Vagina (tissue), 2 donors: ENCODE measurements around the gene DDA1. TPM values are rescaled to one million over a fixed set of nuclear protein-coding genes. Genes with fewer than 3 reads are reported as not detected.

Experiments used
- DNase-seq, 2 donors: peaks; one replicate each; pipeline ENCODE4 v3.0.0-alpha.2; 2017; ENCODE audit errors: extremely low spot score in 2 of 2
- H3K27ac ChIP-seq: fragments of 200-600 bp; sonication (generic); one replicate; pipeline ENCODE4 v1.5.1; 2019
- H3K27me3 ChIP-seq: fragments of 200-600 bp; sonication (generic); one replicate; pipeline ENCODE4 v1.5.1; 2019
- H3K36me3 ChIP-seq, 2 donors: fragments of 200-600 bp; sonication (generic); one replicate each; pipeline ENCODE4 v1.5.1; 2017 to 2019
- H3K4me1 ChIP-seq: fragments of 200-600 bp; sonication (generic); one replicate; pipeline ENCODE4 v1.5.1; 2019
- H3K4me3 ChIP-seq, 2 donors: fragments of 200-600 bp; sonication (generic); 1 replicate in 1 of 2; 2 replicates in 1 of 2; pipeline ENCODE4 v1.5.1; 2016 to 2019
- H3K9me3 ChIP-seq: fragments of 200-600 bp; sonication (generic); one replicate; pipeline ENCODE4 v1.5.1; 2019
- CTCF ChIP-seq, 3 experiments: fragments of 450-650 bp in 2 of 3; fragments of 200-600 bp in 1 of 3; sonication (generic) in 1 of 3; IDR thresholded peaks; one replicate each; pipeline ENCODE4 v1.5.1; 2017 to 2019; ENCODE audit warnings: antibody characterized with exemption in 3 of 3, mild to moderate bottlenecking in 2 of 3, moderate library complexity in 2 of 3
- POLR2A ChIP-seq, 2 donors: fragments of 450-650 bp; IDR thresholded peaks; one replicate each; pipeline ENCODE4 v1.6.1; 2017; ENCODE audit warnings: antibody characterized with exemption in 2 of 2, mild to moderate bottlenecking in 2 of 2, moderate library complexity in 2 of 2
- POLR2AphosphoS5 ChIP-seq, 2 donors: sonication (generic); formaldehyde crosslinking; IDR thresholded peaks; one replicate each; pipeline ENCODE4 v1.9.0; 2017; ENCODE audit warnings: antibody characterized with exemption in 2 of 2, mild to moderate bottlenecking in 2 of 2, low read depth in 1 of 2; ENCODE audit not compliant: insufficient read depth in 1 of 2
- intact Hi-C: fragments of 100-400 bp; cut with DNase I; formaldehyde crosslinking; loops from one replicate; pipeline ENCODE4 v1.15.1; 2023
- total RNA-seq: library from RNA; depleted of rRNA; stranded (reverse); fragments of >200 nt; gene quantifications from one replicate; pipeline ENCODE4 v1.2.3, GENCODE V29; 2016

The DDA1 gene
- total RNA-seq, 1 donor from 2014 or later: 12.0 TPM

GRCh38 chr19:17365361-17365760, 56.0 kb downstream of the DDA1 start:
- H3K27me3 ChIP-seq: no peaks in the 10 kb centered on the region
- H3K4me3 ChIP-seq: no peak overlapping the region
- TF ChIP-seq CTCF (IDR thresholded peaks at IDR 0.05) (no peak), POLR2AphosphoS5 (IDR thresholded peaks at IDR 0.05; ENCODE audit: insufficient read depth in 1 of 2, low read depth in 1 of 2) (no peak)
- intact Hi-C loops: no loop called here
- no peak for DNase-seq
- H3K27ac ChIP-seq: no peak overlapping the region
- H3K36me3 ChIP-seq: no peaks in the 10 kb centered on the region
- H3K4me1 ChIP-seq: no peaks in the 10 kb centered on the region
- no peaks in the 10 kb centered on the region for H3K9me3 ChIP-seq

GRCh38 chr19:17370026-17370587, 60.7 kb downstream of the DDA1 start:
- DNase-seq: no peak
- Histone ChIP-seq H3K27ac (no peak overlapping the region), H3K4me1 (no peaks in the 10 kb centered on the region), H3K4me3 (no peak overlapping the region), H3K9me3 (no peaks in the 10 kb centered on the region), H3K36me3 (no peaks in the 10 kb centered on the region), H3K27me3 (no peaks in the 10 kb centered on the region)
- no peak for TF ChIP-seq CTCF (IDR thresholded peaks at IDR 0.05)
- TF ChIP-seq POLR2A (IDR thresholded peaks at IDR 0.05): no peak
- no peak for TF ChIP-seq POLR2AphosphoS5 (IDR thresholded peaks at IDR 0.05; ENCODE audit: insufficient read depth in 1 of 2, low read depth in 1 of 2)
- intact Hi-C loops: no loop called here

Other genes starting within 250 kb of the DDA1 start
- 4.7 TPM for gene HAUS8, start 234.1 kb upstream of the DDA1 start, total RNA-seq
- 100 TPM for gene MYO9B, start 233.8 kb upstream of the DDA1 start, total RNA-seq
- 30.9 TPM for gene USE1, start 94.2 kb upstream of the DDA1 start, total RNA-seq
- gene OCEL1, start 83.3 kb upstream of the DDA1 start, total RNA-seq: 24.1 TPM
- gene NR2F6, start 63.6 kb upstream of the DDA1 start, total RNA-seq: 41.3 TPM
- gene USHBP1, start 44.8 kb upstream of the DDA1 start, total RNA-seq: 20.4 TPM
- 59.7 TPM for gene BABAM1, start 42.1 kb upstream of the DDA1 start, total RNA-seq
- 2.9 TPM for gene ANKLE1, start 27.7 kb upstream of the DDA1 start, total RNA-seq
- gene ABHD8, start 6.1 kb upstream of the DDA1 start, total RNA-seq: 10.8 TPM
- gene MRPL34, start 3.7 kb upstream of the DDA1 start, total RNA-seq: 176 TPM
- gene ANO8, start 25.3 kb downstream of the DDA1 start, total RNA-seq: 10.3 TPM
- gene GTPBP3, start 28.0 kb downstream of the DDA1 start, total RNA-seq: 25.5 TPM
- gene PLVAP, start 67.8 kb downstream of the DDA1 start, total RNA-seq: 74.9 TPM
- not detected for gene CCDC194, start 84.6 kb downstream of the DDA1 start, total RNA-seq
- 88.4 TPM for gene BST2, start 96.1 kb downstream of the DDA1 start, total RNA-seq
- 53.3 TPM for gene MVB12A, start 110.5 kb downstream of the DDA1 start, total RNA-seq
- gene TMEM221, start 139.1 kb downstream of the DDA1 start, total RNA-seq: 0.49 TPM
- not detected for gene NXNL1, start 151.4 kb downstream of the DDA1 start, total RNA-seq
- 22.1 TPM for gene SLC27A1, start 161.0 kb downstream of the DDA1 start, total RNA-seq
- gene PGLS, start 202.1 kb downstream of the DDA1 start, total RNA-seq: 134 TPM
- gene COLGALT1, start 246.1 kb downstream of the DDA1 start, total RNA-seq: 55.0 TPM